HAP-1 (cell line): ENCODE results near the gene AK8.

ENCODE experiments used
- DNase-seq, 2 experiments: peaks; one replicate each; pipeline ENCODE4 v3.0.0-alpha.2; 2016 to 2020; ENCODE audit warnings: low spot score in 2 of 2
- H3K27me3 ChIP-seq: fragments of 250-450 bp; sonication (Bioruptor Pico); 2 replicates; pipeline ENCODE4 v1.5.1; 2020; ENCODE audit warnings: low read depth, mild to moderate bottlenecking, moderate library complexity
- H3K36me3 ChIP-seq: fragments of 250-450 bp; sonication (Bioruptor Pico); replicated peaks from 2 replicates; pipeline ENCODE4 v1.5.1; 2020; ENCODE audit warnings: mild to moderate bottlenecking
- H3K4me1 ChIP-seq: fragments of 250-450 bp; sonication (Bioruptor Pico); 2 replicates; pipeline ENCODE4 v1.5.1; 2020; ENCODE audit warnings: mild to moderate bottlenecking
- H3K4me3 ChIP-seq: fragments of 250-450 bp; sonication (Bioruptor Pico); 2 replicates; pipeline ENCODE4 v1.5.1; 2020; ENCODE audit warnings: mild to moderate bottlenecking, moderate library complexity
- H3K9me3 ChIP-seq: fragments of 250-450 bp; sonication (Bioruptor Pico); 2 replicates; pipeline ENCODE4 v1.5.1; 2020; ENCODE audit warnings: mild to moderate bottlenecking, moderate library complexity
- in situ Hi-C: fragments of 300-500 bp; cut with MboI; formaldehyde crosslinking; loops from 3 replicates; pipeline ENCODE4 v1.14.3; 2020; ENCODE audit warnings: low sequenced_read_pairs, inconsistent platforms, mixed read lengths

Gene AK8

DNA sequence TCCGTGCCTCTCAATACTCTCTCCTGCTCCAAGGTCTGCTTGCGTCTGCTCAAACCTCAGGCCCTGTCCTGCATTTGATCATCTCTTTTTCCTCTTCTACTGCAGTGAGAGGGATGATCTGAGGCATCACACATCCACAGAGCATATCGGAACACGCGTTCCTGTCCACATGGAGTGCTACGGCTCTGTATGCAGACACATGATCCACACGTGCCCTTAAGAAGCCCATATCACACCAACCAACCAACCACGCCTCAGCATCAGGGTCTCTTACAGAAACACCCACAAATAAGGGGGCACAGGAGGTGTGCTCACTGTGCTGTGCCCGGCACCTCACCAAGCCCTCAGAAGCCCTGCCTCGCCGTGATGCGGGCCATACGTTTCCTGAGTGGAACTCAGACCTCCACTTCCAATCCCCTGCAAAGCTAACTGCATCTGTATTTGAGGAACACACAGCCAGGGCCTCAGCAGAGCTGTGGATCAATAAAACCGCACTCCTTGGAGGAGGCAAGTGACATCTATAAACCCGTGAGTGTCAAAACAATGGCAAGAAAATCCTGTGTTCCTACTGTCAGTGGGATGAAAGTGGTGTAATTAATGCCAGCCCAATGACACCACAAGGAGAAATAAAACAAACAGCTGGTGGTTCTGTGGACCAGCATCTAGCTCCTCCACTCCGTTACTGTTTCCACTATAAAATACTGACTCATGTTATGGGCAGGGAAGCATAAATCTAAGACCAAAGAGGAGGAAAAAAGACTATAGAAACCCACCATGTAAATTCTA is 40.4 kb downstream of the AK8 start:
- Histone ChIP-seq H3K9me3 (no peaks in the 10 kb centered on the region), H3K4me1 (no peaks in the 10 kb centered on the region), H3K36me3 (no peaks in the 10 kb centered on the region), H3K27me3 (no peaks in the 10 kb centered on the region), H3K4me3 (no peak overlapping the region)
- in situ Hi-C loops: no loop called here
- DNase-seq: no peak

DNA sequence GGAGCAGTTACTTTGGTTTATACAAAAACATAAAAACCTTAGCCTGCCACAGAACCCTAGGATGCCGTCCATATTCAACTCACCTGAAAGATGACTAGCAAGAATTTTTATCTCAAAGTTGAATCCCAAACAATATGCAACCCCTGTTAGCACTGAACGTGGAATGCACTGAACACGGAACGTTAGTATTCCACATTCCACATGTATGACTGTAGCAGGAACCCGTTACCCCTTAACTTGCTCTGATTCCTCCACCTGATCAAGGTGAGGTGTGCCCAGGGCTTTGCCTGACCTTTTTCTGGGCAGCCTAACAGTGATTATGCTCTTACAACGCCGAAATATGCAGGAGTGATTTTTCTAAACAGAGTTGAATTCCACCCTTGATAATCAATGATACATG is 43.7 kb downstream of the AK8 start:
- no peaks in the 10 kb centered on the region for H3K36me3 ChIP-seq
- in situ Hi-C loops: no loop called here
- H3K4me3 ChIP-seq: no peak overlapping the region

DNA sequence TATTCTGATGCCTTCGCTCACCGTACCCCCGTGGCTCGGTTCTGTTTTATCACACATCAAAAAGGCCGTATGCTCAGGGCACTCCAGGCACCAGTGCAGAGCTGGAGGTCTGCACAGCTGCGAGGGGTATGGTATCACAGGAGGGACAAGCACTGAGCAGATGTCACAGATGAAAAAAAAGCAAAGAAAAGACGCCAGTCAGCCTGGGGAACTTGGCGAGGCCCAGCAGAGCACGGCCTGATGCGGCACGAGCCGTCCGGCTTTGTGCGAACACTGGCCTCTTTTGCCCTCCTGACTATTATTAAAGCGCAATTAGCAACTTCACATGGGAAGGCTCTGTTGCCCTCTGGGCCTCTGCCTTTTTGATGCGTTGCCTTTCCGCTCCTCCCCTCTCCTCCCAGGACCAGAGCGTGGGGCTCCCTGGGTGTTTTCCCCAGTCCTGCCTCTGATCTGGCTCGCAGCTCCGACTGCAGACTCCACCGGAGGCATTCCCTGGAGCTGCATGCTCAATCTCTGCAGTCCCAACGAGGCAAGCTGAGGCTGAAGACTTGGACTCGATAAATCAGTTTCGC is 44.4 kb downstream of the AK8 start:
- H3K27me3 ChIP-seq: 0 out of 2 replicates have a peak, but pooled peaks cover 5% of the 10 kb centered on the region
- no peak overlapping the region for H3K4me3 ChIP-seq
- in situ Hi-C loops: no loop called here
- H3K4me1 ChIP-seq: no peaks in the 10 kb centered on the region
- H3K9me3 ChIP-seq: no peaks in the 10 kb centered on the region
- H3K36me3 ChIP-seq: no peaks in the 10 kb centered on the region
- DNase-seq: no peak

More for the DNA sequence above, 43.7 kb downstream of the AK8 start:
- no peak for DNase-seq
- H3K4me1 ChIP-seq: no peaks in the 10 kb centered on the region
- H3K27me3 ChIP-seq: 0 out of 2 replicates have a peak, but pooled peaks cover 5% of the 10 kb centered on the region
- H3K9me3 ChIP-seq: no peaks in the 10 kb centered on the region

DNA sequence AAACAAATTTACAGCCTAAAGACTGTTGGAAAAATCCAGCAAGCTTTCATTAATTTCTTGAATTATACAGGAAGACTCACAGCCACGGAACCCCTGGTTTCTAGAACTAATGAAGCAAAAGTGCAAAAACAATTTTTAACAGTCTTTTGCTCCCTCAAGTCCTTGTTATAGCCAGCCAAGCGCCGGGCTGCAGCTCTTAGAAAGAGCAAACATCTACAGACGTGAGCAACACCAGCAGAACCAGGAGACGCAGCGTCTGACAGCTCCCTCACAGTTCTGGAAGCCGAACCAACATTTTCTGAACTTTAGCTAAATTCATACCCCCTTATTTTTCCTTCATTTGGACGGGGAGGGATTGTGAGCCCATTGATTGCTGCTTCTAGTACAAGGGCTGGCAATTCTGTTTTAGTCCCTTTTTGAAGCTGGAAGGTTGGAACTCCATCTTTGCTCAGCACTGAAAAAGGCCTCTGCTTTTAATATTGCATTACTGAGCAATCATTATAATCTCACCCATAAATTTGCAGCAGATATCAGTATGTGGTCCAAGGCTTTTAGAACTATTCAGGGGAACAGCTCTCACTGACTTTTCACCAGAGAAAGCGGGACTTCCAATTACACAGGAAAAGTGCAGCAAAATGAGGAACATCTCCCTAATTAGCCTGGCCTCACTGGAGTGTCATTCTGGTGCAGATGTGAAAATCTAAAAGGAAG is 45.8 kb downstream of the AK8 start:
- Histone ChIP-seq H3K36me3 (no peaks in the 10 kb centered on the region), H3K4me3 (no peak overlapping the region), H3K27me3 (0 out of 2 replicates have a peak, but pooled peaks cover 5% of the 10 kb centered on the region), H3K9me3 (no peaks in the 10 kb centered on the region), H3K4me1 (no peaks in the 10 kb centered on the region)
- DNase-seq: no peak
- in situ Hi-C loops: no loop called here

DNA sequence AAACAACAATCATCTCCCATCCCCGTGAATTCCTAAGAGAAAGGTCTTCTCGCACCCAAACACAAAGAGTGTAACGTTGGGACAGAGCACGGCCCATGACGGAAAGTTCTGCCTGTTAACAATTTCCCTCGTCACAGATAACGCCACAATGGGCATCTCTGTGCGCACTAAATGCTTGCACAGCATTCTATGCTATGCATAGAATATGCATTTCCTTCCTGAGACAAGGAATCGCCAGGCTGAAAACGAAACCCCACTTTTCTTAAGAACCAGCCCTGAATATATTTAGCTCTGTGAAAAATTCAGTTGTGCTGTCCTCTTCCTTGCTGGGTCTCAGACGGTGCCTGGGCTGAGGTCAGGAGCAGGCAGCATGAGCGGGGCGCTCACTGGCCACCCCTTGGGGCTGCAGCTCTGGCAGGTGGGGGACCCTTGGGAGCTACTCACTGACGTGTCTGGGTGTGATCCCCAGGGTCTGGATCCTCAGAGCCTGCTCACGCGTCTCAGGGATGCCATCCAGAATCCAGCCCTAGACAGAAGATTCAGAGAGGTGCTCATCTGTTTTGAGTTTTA is 49.8 kb downstream of the AK8 start:
- Histone ChIP-seq H3K4me3 (no peak overlapping the region), H3K9me3 (no peaks in the 10 kb centered on the region), H3K27me3 (peaks cover 19% of the 10 kb centered on the region; the same call in 1 of the 2 replicates), H3K36me3 (no peaks in the 10 kb centered on the region), H3K4me1 (no peaks in the 10 kb centered on the region)
- no peak for DNase-seq
- in situ Hi-C loops: no loop called here

DNA sequence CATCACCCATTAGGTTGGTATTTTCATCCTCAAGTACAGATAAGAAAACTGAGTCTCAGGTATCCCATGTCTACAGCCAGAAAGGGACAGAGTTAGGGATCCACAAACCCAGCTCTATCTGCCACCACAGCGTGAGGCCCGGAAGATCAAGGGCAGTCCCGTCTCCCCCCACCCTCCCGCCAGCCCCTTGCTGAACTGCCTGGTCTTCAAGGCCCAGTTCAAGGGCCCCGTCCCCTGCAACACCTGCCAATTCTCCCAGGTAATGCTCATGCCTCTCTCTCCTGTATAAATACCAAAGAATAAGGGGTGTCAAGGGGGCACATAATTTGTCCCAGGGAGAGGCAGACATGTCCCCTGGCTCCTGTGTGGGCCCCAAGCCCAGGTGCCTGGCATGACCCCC is 50.7 kb downstream of the AK8 start:
- no peak for DNase-seq
- Histone ChIP-seq H3K4me3 (no peak overlapping the region), H3K36me3 (no peaks in the 10 kb centered on the region), H3K4me1 (no peaks in the 10 kb centered on the region), H3K9me3 (no peaks in the 10 kb centered on the region), H3K27me3 (peaks cover 22% of the 10 kb centered on the region; the same call in 1 of the 2 replicates)
- in situ Hi-C loops: no loop called here

DNA sequence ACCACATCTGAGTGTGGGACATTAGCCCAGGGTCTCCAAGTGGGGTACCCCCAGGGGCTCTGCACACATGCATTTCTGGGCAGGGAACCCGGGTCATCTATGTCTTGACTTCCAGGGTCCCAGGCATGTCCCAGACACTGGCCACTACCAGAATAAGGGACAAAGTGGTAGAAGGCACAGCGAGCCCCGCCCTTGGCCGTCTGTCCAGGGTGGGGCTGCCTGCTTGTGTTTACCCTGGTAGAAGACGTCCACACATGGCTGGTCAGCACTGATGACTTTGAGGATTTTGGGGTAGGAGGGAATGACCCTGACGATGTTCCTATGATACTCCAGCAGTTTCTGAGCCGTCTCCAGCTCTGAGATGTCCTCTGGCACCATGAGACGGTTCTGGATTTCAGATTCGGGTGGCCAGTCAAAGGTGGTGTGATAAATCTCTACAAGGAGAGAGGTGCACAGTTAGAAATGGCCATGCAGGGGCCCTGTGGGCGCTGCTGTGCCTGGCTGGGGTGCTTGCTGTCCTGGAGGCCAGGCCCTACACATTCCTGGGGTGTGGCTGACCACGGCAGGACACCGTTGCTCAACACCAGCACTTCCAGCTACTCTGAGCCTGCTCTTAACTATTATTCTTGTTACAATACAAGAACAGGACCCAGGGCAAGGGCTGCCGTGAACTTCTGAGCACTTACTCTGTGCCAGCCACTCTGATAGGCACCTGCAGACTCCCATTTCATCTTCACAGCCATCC is 51.3 kb downstream of the AK8 start:
- no peaks in the 10 kb centered on the region for H3K9me3 ChIP-seq
- no peak overlapping the region for H3K4me3 ChIP-seq
- H3K4me1 ChIP-seq: no peaks in the 10 kb centered on the region
- DNase-seq: no peak
- no peaks in the 10 kb centered on the region for H3K36me3 ChIP-seq
- in situ Hi-C loops: no loop called here
- H3K27me3 ChIP-seq: peaks cover 22% of the 10 kb centered on the region; the same call in 1 of the 2 replicates

DNA sequence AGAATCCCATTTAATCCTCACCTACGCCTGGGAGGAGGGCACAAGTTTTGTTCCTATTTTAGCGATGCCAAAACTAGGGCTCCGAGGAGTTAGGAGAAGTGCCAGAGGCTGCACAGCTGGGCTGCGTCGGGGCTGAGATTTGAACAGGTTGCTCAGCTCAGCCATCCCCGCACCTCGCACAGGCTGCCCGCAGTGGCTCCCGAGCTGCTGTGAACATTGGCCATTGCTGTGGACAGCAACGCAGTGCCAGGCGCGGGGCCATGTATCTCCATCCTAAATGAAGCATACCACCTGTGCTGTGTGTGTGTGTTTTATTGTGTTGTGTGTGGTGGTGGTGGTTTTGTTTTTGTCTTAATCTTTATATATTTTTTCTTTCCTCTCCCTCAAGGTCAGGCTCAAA is 52.0 kb downstream of the AK8 start:
- Histone ChIP-seq H3K36me3 (no peaks in the 10 kb centered on the region), H3K9me3 (no peaks in the 10 kb centered on the region), H3K4me1 (no peaks in the 10 kb centered on the region), H3K27me3 (peaks cover 22% of the 10 kb centered on the region; the same call in 1 of the 2 replicates), H3K4me3 (no peak overlapping the region)
- in situ Hi-C loops: no loop called here
- DNase-seq: no peak

DNA sequence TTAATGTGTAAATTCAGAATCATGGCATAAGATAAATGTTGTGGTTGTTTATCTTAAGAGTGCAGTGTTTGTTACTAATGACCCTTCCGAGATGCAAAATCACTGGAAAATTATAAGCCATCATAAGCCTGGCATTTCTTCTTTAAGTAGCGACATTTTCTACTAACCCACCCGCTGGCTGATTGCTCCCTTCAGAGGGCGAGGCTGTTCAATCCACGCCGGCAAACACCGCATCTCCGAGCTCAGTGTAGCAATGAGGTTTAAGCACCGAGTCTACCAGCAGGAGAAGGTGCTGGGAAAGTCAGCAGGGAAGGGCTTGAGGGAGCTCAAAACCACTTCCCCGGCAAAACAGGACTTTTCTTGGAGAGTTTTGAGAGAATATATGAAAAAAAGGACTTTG is 52.7 kb downstream of the AK8 start:
- no peaks in the 10 kb centered on the region for H3K9me3 ChIP-seq
- in situ Hi-C loops: no loop called here

DNA sequence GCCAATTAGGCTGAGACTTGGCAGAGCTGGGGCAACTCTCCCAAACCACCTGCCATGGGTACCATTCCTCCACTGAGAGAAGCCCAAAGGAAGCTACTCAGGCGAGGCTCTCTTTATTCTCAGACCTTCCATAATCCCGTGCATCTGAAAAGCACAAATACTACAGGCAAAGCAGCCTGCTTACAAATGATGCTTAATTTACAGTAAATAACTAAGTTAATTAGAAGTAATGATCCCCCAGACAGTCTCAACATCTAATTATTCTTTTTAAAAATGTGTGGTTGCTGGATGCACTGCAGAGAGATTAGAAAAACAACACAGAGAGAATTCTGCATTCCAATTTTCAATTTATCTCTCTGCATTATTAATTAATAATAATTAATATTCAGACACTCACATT is 53.1 kb downstream of the AK8 start:
- Histone ChIP-seq H3K4me1 (no peaks in the 10 kb centered on the region), H3K27me3 (peaks cover 25% of the 10 kb centered on the region), H3K36me3 (no peaks in the 10 kb centered on the region), H3K9me3 (no peaks in the 10 kb centered on the region), H3K4me3 (no peak overlapping the region)
- in situ Hi-C loops: no loop called here
- DNase-seq: no peak

More for the DNA sequence above, 52.7 kb downstream of the AK8 start:
- no peak for DNase-seq
- peaks cover 25% of the 10 kb centered on the region for H3K27me3 ChIP-seq
- no peaks in the 10 kb centered on the region for H3K36me3 ChIP-seq
- H3K4me1 ChIP-seq: no peaks in the 10 kb centered on the region
- no peak overlapping the region for H3K4me3 ChIP-seq

DNA sequence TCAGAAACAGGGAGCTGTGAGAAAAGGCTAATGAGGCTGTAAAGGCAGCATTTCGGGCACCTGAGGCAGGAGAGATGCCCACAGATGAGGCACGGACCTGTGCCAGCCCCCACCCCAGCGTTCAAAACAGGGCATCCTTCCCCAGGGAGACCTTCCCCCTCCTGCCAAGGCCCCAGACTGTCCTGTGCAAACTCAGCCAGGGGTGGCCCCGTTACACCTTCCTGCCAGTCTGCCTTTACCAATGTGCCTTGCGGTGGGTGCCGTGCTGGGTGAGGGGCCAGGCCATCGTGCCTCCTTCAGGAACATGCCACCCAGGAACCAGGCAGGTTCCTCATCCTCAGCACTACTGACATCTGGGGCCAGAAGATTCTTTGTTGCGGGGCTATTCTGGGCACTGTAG is 53.9 kb downstream of the AK8 start:
- no peak for DNase-seq
- H3K4me3 ChIP-seq: no peak overlapping the region
- in situ Hi-C loops: no loop called here
- H3K36me3 ChIP-seq: no peaks in the 10 kb centered on the region
- peaks cover 27% of the 10 kb centered on the region for H3K27me3 ChIP-seq
- no peaks in the 10 kb centered on the region for H3K4me1 ChIP-seq
- no peaks in the 10 kb centered on the region for H3K9me3 ChIP-seq

DNA sequence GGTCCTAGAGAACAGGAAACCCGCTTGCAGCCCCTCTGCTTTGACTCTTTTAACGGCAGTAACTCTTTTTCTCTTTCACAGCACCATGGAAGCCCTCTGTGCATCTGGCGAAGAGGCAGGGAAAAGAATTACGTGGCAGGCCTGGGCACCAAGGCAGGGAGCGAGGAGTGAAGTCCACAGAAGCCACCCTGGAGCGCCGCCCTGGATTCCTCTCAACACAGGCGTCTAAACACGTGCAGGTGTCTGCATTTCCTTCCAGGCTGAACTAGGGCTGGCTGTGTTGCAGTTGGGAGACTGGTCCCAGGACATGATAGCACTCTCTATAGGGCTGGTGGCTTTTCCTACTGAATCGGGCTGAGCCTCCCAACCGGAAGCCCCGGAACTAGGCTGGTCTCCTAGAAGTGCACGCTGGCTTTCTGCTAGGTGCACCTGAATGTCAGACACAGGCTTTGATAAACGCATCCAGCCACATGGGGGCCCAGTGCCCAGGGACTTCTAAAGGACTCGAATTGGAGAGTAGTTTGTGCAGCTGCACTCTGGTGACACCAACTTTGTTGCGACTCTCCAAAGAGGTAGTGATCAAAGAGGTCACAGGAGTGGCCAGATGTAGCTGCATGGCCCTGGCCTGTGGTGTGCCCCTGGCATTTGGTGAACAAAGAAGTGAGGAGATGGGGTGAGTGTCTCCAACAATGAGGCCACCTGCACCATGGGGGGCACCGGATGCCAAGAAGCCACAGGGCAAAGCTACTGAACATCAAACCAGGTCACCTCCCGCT is 54.5 kb downstream of the AK8 start:
- no peak for DNase-seq
- in situ Hi-C loops: no loop called here
- no peak overlapping the region for H3K4me3 ChIP-seq
- no peaks in the 10 kb centered on the region for H3K9me3 ChIP-seq
- peaks cover 30% of the 10 kb centered on the region for H3K27me3 ChIP-seq
- no peaks in the 10 kb centered on the region for H3K36me3 ChIP-seq
- no peaks in the 10 kb centered on the region for H3K4me1 ChIP-seq
